GM12878 (cell line): Measurements from ENCODE around the gene BCORL1. TPM values are rescaled to one million over a fixed set of nuclear protein-coding genes. Genes with fewer than 3 reads are reported as not detected.
A peak's percentile ranks its signal among the peaks of the same experiment; 100 is the strongest.

Experiments
- CEBPZ ChIP-seq: fragments of 150-350 bp; IDR thresholded peaks from 2 replicates; pipeline ENCODE4 v1.6.1; 2016; ENCODE audit warnings: low read depth, low read length
- CHD4 ChIP-seq: fragments of 200-600 bp; sonication (generic); IDR thresholded peaks from 2 replicates; pipeline ENCODE4 v1.6.1; 2016; ENCODE audit warnings: mild to moderate bottlenecking
- EED ChIP-seq: sonication (generic); IDR thresholded peaks from 2 replicates; pipeline ENCODE4 v1.6.1; 2016; ENCODE audit warnings: antibody characterized with exemption, low read depth
- EGR1 ChIP-seq, 2 experiments: IDR thresholded peaks; 1 replicate in 1 of 2; 2 replicates in 1 of 2; pipeline ENCODE4 v1.6.1; 2011 to 2012; ENCODE audit warnings: low read depth in 2 of 2, low read length in 2 of 2, borderline replicate concordance in 1 of 2, mild to moderate bottlenecking in 1 of 2, moderate library complexity in 1 of 2
- MAX ChIP-seq: IDR thresholded peaks from 2 replicates; pipeline ENCODE4 v1.6.1; 2012; ENCODE audit warnings: low read depth, low read length, improper control_type of control experiment
- NR2F1 ChIP-seq: fragments of 450-650 bp; conservative IDR thresholded peaks from 2 replicates; pipeline ENCODE4 v1.6.1; 2017; ENCODE audit warnings: mild to moderate bottlenecking
- TARDBP ChIP-seq: IDR thresholded peaks from 2 replicates; pipeline ENCODE4 v1.6.1; 2016; ENCODE audit warnings: borderline replicate concordance
- TBL1XR1 ChIP-seq: IDR thresholded peaks from 2 replicates; pipeline ENCODE4 v1.6.1; 2012; ENCODE audit warnings: low read depth, low read length, improper control_type of control experiment
- USF2 ChIP-seq: IDR thresholded peaks from 2 replicates; pipeline ENCODE4 v1.6.1; 2011; ENCODE audit warnings: low read depth, low read length, improper control_type of control experiment, borderline replicate concordance
- ZNF592 ChIP-seq: fragments of 450-650 bp; IDR thresholded peaks from 2 replicates; pipeline ENCODE4 v1.6.1; 2017; ENCODE audit warnings: mild to moderate bottlenecking, moderate library complexity
- polyA plus RNA-seq, 11 experiments: library from polyadenylated mRNA; depleted of rRNA in 4 of 11; unstranded in 6 of 11; stranded (reverse) in 5 of 11; fragments of >200 nt; fragmentation: Nextera tagmentation in 4 of 11; fragmentation: Illumina TruSeq in 1 of 11; extraction: Ambion mirVana in 4 of 11; extraction: Trizol in 1 of 11; gene quantifications; 1 replicate in 1 of 11; 2 replicates in 10 of 11; pipeline versions ENCODE4 v1.2.1 to v1.2.3, GENCODE V29; 2011 to 2016; ENCODE audit warnings: inconsistent platforms in 2 of 11, missing spikeins in 2 of 11, low read depth in 1 of 11
- total RNA-seq, 4 experiments: library from RNA; depleted of rRNA in 3 of 4; stranded (reverse); fragments of >200 nt in 3 of 4; fragmentation: Illumina TruSeq in 1 of 4; extraction: Trizol in 1 of 4; gene quantifications; 2 replicates each; pipeline versions ENCODE4 v1.2.1 to v1.2.3, GENCODE V29; 2013 to 2021
- TF ChIP-seq, protein P1 (sequence below): fragments of 450-650 bp; IDR thresholded peaks from 2 replicates; pipeline ENCODE4 v1.6.1; 2017; ENCODE audit warnings: mild to moderate bottlenecking, low read depth, inconsistent platforms; ENCODE audit not compliant: poor library complexity, severe bottlenecking
- TF ChIP-seq, protein P2 (sequence below): fragments of 450-650 bp; formaldehyde crosslinking; IDR thresholded peaks from 2 replicates; pipeline ENCODE4 v1.4.0; 2020; ENCODE audit warnings: mild to moderate bottlenecking, moderate library complexity

BCORL1 gene
- total and polyA plus RNA-seq, 10 of the 15 experiments (the other 5 are each of a cell fraction or from before 2014, with no cell fraction given), result 0.16 to 7.2 (median 0.94) TPM

GRCh38 chrX:130082244-130083106, 100.0 kb downstream of the BCORL1 start (continued):
- TF ChIP-seq, protein P1, sequence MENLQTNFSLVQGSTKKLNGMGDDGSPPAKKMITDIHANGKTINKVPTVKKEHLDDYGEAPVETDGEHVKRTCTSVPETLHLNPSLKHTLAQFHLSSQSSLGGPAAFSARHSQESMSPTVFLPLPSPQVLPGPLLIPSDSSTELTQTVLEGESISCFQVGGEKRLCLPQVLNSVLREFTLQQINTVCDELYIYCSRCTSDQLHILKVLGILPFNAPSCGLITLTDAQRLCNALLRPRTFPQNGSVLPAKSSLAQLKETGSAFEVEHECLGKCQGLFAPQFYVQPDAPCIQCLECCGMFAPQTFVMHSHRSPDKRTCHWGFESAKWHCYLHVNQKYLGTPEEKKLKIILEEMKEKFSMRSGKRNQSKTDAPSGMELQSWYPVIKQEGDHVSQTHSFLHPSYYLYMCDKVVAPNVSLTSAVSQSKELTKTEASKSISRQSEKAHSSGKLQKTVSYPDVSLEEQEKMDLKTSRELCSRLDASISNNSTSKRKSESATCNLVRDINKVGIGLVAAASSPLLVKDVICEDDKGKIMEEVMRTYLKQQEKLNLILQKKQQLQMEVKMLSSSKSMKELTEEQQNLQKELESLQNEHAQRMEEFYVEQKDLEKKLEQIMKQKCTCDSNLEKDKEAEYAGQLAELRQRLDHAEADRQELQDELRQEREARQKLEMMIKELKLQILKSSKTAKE, result peak; percentile 37
- TF ChIP-seq CHD4 (no peak), CEBPZ (no peak), TARDBP (no peak), ZNF592 (no peak), MAX (peak; percentile 62; the same call in 1 of the 2 replicates), EGR1 (IDR thresholded peaks at IDR 0.05; ENCODE audit: borderline replicate concordance in 1 of 2, low read depth in 2 of 2, low read length in 2 of 2) (peak in 1 of 2 experiments; percentile 36; a peak in 1 of 3 replicates), EED (peak; percentile 66), USF2 (peak; percentile 26; the same call in 1 of the 2 replicates), NR2F1 (peak; percentile 60), TBL1XR1 (0 out of 2 replicates have a peak, but pooled peaks have one; percentile 35)
- TF ChIP-seq, protein P2, sequence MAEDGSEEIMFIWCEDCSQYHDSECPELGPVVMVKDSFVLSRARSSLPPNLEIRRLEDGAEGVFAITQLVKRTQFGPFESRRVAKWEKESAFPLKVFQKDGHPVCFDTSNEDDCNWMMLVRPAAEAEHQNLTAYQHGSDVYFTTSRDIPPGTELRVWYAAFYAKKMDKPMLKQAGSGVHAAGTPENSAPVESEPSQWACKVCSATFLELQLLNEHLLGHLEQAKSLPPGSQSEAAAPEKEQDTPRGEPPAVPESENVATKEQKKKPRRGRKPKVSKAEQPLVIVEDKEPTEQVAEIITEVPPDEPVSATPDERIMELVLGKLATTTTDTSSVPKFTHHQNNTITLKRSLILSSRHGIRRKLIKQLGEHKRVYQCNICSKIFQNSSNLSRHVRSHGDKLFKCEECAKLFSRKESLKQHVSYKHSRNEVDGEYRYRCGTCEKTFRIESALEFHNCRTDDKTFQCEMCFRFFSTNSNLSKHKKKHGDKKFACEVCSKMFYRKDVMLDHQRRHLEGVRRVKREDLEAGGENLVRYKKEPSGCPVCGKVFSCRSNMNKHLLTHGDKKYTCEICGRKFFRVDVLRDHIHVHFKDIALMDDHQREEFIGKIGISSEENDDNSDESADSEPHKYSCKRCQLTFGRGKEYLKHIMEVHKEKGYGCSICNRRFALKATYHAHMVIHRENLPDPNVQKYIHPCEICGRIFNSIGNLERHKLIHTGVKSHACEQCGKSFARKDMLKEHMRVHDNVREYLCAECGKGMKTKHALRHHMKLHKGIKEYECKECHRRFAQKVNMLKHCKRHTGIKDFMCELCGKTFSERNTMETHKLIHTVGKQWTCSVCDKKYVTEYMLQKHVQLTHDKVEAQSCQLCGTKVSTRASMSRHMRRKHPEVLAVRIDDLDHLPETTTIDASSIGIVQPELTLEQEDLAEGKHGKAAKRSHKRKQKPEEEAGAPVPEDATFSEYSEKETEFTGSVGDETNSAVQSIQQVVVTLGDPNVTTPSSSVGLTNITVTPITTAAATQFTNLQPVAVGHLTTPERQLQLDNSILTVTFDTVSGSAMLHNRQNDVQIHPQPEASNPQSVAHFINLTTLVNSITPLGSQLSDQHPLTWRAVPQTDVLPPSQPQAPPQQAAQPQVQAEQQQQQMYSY (CRISPR knock-in tag), result no peak
